Mesendoderm (in vitro differentiated cells): ENCODE results near the gene KPNB1.

Experiments used
- DNase-seq: peaks from one replicate; pipeline ENCODE4 v3.0.0; 2013
- H2AK5ac ChIP-seq: 2 replicates; pipeline ENCODE4 v1.6.1; 2013; ENCODE audit warnings: low read length, inconsistent platforms
- H2BK120ac ChIP-seq: 2 replicates; pipeline ENCODE4 v1.6.1; 2013; ENCODE audit warnings: low read depth, mild to moderate bottlenecking, low read length, moderate library complexity, mixed read lengths
- H2BK15ac ChIP-seq: replicated peaks from 2 replicates; pipeline ENCODE4 v1.6.1; 2013; ENCODE audit warnings: low read depth, mild to moderate bottlenecking, moderate library complexity
- H2BK5ac ChIP-seq: 2 replicates; pipeline ENCODE4 v1.6.1; 2013; ENCODE audit warnings: low read length, inconsistent platforms
- H3K18ac ChIP-seq: 2 replicates; pipeline ENCODE4 v1.6.1; 2013; ENCODE audit warnings: mild to moderate bottlenecking, low read length, mixed read lengths
- H3K23ac ChIP-seq: one replicate; pipeline ENCODE4 v1.6.1; 2013; ENCODE audit warnings: low read length
- H3K27ac ChIP-seq: 2 replicates; pipeline ENCODE4 v1.5.1; 2013; ENCODE audit warnings: low read depth, mild to moderate bottlenecking, inconsistent platforms, low read length, moderate library complexity
- H3K27me3 ChIP-seq: 2 replicates; pipeline ENCODE4 v1.6.1; 2013; ENCODE audit warnings: low read length, control low read depth, mild to moderate bottlenecking, inconsistent platforms; ENCODE audit not compliant: insufficient read depth, poor library complexity
- H3K36me3 ChIP-seq: 2 replicates; pipeline ENCODE4 v1.6.1; 2013; ENCODE audit warnings: low read length, inconsistent platforms; ENCODE audit not compliant: control insufficient read depth, insufficient read depth
- H3K4ac ChIP-seq: one replicate; pipeline ENCODE4 v1.6.1; 2013; ENCODE audit warnings: low read depth, mild to moderate bottlenecking, low read length, moderate library complexity
- H3K4me1 ChIP-seq: 2 replicates; pipeline ENCODE4 v1.6.1; 2013; ENCODE audit warnings: low read depth, low read length, inconsistent platforms; ENCODE audit not compliant: control insufficient read depth
- H3K4me2 ChIP-seq: 2 replicates; pipeline ENCODE4 v1.6.1; 2013; ENCODE audit warnings: low read length
- H3K4me3 ChIP-seq: 2 replicates; pipeline ENCODE4 v1.5.1; 2013; ENCODE audit warnings: mild to moderate bottlenecking, low read length
- H3K56ac ChIP-seq: one replicate; pipeline ENCODE4 v1.6.1; 2013; ENCODE audit warnings: low read length
- H3K79me1 ChIP-seq: 2 replicates; pipeline ENCODE4 v1.6.1; 2013; ENCODE audit warnings: low read length, inconsistent platforms
- H3K79me2 ChIP-seq: 2 replicates; pipeline ENCODE4 v1.6.1; 2013; ENCODE audit warnings: mild to moderate bottlenecking, low read length; ENCODE audit not compliant: control insufficient read depth, insufficient read depth
- H3K9ac ChIP-seq: 2 replicates; pipeline ENCODE4 v1.6.1; 2013; ENCODE audit warnings: low read length, inconsistent platforms
- H4K5ac ChIP-seq: one replicate; pipeline ENCODE4 v1.6.1; 2013; ENCODE audit warnings: low read length
- H4K8ac ChIP-seq: one replicate; pipeline ENCODE4 v1.6.1; 2013; ENCODE audit warnings: low read depth, mild to moderate bottlenecking, control low read depth, low read length, moderate library complexity
- WGBS: extraction: QIAGEN DNeasy Blood & Tissue Kit; methylation state at CpG from one replicate; pipeline ENCODE4 v1.1.7; 2013; ENCODE audit warnings: low lambda C conversion rate, missing lambda C conversion rate; ENCODE audit not compliant: insufficient coverage; ENCODE audit errors: extremely low coverage; 5-methylcytosine and 5-hydroxymethylcytosine counted together

Gene KPNB1

DNA sequence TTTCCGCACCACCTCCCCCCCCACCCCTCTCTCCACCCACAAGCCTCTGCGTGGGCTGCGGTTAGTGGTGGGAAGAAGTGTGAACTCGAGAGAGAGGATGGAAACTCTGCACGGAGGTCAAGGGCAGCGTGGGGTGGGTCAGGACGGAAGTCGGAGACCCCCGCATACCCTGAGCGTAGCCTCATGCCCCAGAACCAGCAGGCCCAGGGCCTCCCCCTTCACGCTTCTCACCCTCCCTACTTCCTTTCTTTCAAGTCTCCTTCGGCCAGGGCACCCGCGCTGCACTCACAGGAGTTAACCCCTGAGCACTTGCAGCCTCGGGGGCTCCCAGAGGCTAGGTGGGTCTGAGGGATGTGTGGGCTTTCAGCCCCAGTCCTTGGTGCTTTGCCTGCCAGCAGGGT is 53.5 kb downstream of the KPNB1 start:
- Histone ChIP-seq H3K4me2 (no peak overlapping the region), H2BK5ac (no peak overlapping the region), H4K5ac (no peak overlapping the region), H3K79me1 (no peaks in the 10 kb centered on the region), H3K4me3 (no peak overlapping the region), H3K27me3 (no peaks in the 10 kb centered on the region), H3K23ac (no peak overlapping the region), H3K56ac (no peak overlapping the region), H4K8ac (no peak overlapping the region), H3K79me2 (no peaks in the 10 kb centered on the region), H2BK120ac (no peak overlapping the region), H3K36me3 (no peaks in the 10 kb centered on the region), H3K9ac (no peak overlapping the region), H3K4me1 (peaks cover 20% of the 10 kb centered on the region), H3K18ac (no peak overlapping the region), H3K27ac (no peak overlapping the region), H2AK5ac (no peak overlapping the region), H2BK15ac (no peak overlapping the region), H3K4ac (no peak overlapping the region)
- WGBS, result no CpG with 5 or more reads among the region's 15 CpGs
- DNase-seq, result no peak

DNA sequence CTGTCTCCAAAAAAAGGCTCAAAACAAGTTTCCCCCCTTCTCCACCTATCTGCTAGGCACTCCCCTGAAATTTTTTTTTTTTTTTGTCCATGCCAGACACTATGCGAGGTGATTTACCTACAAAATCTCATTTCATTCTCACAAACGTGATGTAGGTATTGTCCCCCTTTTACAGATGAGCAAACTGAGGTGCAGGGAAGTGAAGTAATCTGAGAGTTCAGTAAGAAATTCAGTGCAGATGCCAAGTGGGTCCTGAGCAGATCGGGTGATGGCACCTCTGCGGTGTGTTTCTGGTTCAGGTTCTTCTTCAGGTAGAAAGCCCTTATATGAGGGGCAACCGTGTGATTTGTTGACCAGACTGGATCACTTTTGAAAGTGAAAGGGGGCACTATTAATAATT is 54.0 kb downstream of the KPNB1 start:
- H2AK5ac ChIP-seq, result no peak overlapping the region
- H3K79me2 ChIP-seq, result no peaks in the 10 kb centered on the region
- no peak overlapping the region for H3K9ac ChIP-seq
- no peak overlapping the region for H2BK15ac ChIP-seq
- H2BK5ac ChIP-seq, result no peak overlapping the region
- H3K56ac ChIP-seq, result no peak overlapping the region
- H3K36me3 ChIP-seq, result no peaks in the 10 kb centered on the region
- no peaks in the 10 kb centered on the region for H3K27me3 ChIP-seq
- DNase-seq, result no peak
- no peak overlapping the region for H3K4me3 ChIP-seq
- H3K4me2 ChIP-seq, result no peak overlapping the region
- H3K27ac ChIP-seq, result no peak overlapping the region
- H3K79me1 ChIP-seq, result no peaks in the 10 kb centered on the region
- no peak overlapping the region for H2BK120ac ChIP-seq
- no peak overlapping the region for H4K5ac ChIP-seq
- H3K23ac ChIP-seq, result no peak overlapping the region
- H3K4me1 ChIP-seq, result peaks cover 20% of the 10 kb centered on the region
- H4K8ac ChIP-seq, result no peak overlapping the region
- H3K4ac ChIP-seq, result no peak overlapping the region
- no peak overlapping the region for H3K18ac ChIP-seq
- no CpG with 5 or more reads among the region's 5 CpGs for WGBS

DNA sequence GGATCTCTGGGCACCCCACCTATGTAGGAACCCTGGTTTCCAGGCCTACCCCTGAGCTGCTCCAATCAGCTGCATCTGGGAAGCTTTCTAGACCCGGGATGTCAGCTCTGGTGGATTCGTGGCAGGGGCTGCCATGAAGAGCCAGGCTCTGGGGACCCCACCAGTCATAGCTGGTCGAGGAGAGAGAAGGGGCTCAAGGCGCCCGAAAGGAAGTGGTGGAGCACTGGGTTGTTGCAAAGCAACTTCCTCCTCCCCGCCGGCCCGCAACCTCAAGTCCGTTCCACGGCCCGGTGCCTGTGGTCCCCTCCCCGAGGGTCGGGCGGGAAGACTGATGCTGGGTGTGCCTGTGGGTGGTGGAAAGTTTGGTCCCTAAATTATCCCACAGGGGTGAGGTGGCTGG is 54.4 kb downstream of the KPNB1 start:
- no peak overlapping the region for H4K8ac ChIP-seq
- peaks cover 20% of the 10 kb centered on the region for H3K4me1 ChIP-seq
- H2BK120ac ChIP-seq, result no peak overlapping the region
- H3K27me3 ChIP-seq, result no peaks in the 10 kb centered on the region
- H3K56ac ChIP-seq, result peak overlapping the region; percentile 53
- H3K4me3 ChIP-seq, result no peak overlapping the region
- no peak overlapping the region for H3K18ac ChIP-seq
- H2BK5ac ChIP-seq, result no peak overlapping the region
- no peak for DNase-seq
- no peak overlapping the region for H3K4ac ChIP-seq
- H2AK5ac ChIP-seq, result no peak overlapping the region
- H3K36me3 ChIP-seq, result no peaks in the 10 kb centered on the region
- H3K4me2 ChIP-seq, result no peak overlapping the region
- no peaks in the 10 kb centered on the region for H3K79me2 ChIP-seq
- H3K23ac ChIP-seq, result no peak overlapping the region
- H3K27ac ChIP-seq, result no peak overlapping the region
- no CpG with 5 or more reads among the region's 14 CpGs for WGBS
- H3K79me1 ChIP-seq, result no peaks in the 10 kb centered on the region
- no peak overlapping the region for H2BK15ac ChIP-seq
- H4K5ac ChIP-seq, result no peak overlapping the region
- H3K9ac ChIP-seq, result no peak overlapping the region

DNA sequence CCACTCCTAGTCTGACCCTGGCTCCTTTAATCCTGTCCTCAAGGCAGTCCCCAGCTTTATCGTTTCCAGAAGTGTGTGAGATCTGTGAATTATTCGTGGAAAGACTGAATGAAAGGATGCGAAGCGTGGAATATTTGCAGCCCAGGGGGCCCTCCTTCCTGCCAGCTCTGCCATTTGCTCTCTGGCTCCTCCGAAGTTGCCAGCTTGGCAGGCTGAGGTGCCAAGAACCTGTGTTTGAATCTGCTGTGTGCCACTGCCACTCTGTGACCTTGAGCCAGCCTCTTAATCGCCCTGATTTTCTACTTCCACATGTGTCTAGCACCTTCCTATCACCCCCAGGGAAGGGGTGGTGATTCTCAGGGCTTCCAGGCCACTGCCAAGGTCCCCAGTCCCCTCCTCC is 55.0 kb downstream of the KPNB1 start:
- no peak overlapping the region for H3K23ac ChIP-seq
- no peaks in the 10 kb centered on the region for H3K27me3 ChIP-seq
- H3K79me2 ChIP-seq, result no peaks in the 10 kb centered on the region
- DNase-seq, result no peak
- no peak overlapping the region for H3K9ac ChIP-seq
- WGBS, result no CpG with 5 or more reads among the region's 6 CpGs
- H3K4me2 ChIP-seq, result no peak overlapping the region
- no peak overlapping the region for H3K27ac ChIP-seq
- peak overlapping the region; percentile 46 for H2BK5ac ChIP-seq
- no peak overlapping the region for H4K8ac ChIP-seq
- no peak overlapping the region for H3K18ac ChIP-seq
- H3K4me1 ChIP-seq, result peaks cover 20% of the 10 kb centered on the region
- no peak overlapping the region for H2BK15ac ChIP-seq
- no peaks in the 10 kb centered on the region for H3K36me3 ChIP-seq
- no peak overlapping the region for H3K4me3 ChIP-seq
- H3K56ac ChIP-seq, result peak overlapping the region; percentile 53
- no peaks in the 10 kb centered on the region for H3K79me1 ChIP-seq
- no peak overlapping the region for H4K5ac ChIP-seq
- no peak overlapping the region for H3K4ac ChIP-seq
- H2BK120ac ChIP-seq, result no peak overlapping the region
- peak overlapping the region; percentile 28 for H2AK5ac ChIP-seq

DNA sequence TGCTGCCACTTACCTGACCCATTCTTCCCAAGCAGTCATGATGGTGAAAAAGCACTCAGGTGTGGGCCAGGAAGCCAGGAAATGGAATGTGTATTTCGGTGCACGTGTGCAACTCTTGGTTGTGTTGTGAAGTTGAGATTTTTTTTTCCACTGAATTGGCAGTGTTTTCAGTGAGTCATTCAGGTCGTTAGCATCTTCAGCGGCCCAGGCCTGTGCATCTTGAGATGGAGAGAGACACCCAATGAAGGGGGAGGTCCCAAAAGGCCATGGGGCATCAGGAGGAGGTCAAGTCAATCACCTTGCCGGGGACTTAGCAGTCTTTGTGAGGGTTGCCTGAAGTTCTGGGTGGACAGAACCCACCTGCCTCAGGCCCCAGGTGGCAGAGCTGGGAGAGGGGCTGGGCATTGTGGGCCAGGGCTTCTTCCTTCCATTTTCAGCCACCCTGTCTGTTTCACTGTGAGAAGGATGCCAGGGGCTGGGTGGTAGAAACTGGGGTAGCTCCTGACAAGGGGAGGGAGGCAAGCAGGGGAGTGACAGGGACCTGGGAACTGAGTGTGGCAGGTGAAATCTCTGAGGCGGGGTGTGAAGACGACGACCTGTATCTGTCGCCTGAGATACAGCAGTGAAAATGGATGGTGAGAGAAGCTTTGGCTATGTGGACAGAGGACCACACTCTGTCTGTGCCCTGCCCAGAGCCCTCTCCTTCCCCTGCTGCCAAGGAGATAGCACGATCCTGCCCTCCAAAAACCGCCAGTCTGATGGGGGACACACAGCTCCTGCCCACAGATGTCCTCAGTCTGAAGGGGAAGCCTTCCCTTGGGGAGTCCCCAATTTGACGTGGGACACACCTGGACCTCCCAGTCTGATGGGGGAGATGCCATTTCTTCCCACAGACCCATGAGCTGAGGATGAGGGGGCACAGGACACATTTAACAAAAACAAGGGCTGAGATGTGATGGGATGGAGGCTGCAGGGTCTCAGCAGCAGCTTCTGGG is 56.1 kb downstream of the KPNB1 start:
- H3K4me3 ChIP-seq, result no peak overlapping the region
- no peaks in the 10 kb centered on the region for H3K36me3 ChIP-seq
- no peak overlapping the region for H3K27ac ChIP-seq

More for the DNA sequence above, 56.1 kb downstream of the KPNB1 start:
- Histone ChIP-seq H3K18ac (no peak overlapping the region), H3K4ac (no peak overlapping the region), H3K79me2 (no peaks in the 10 kb centered on the region), H3K4me2 (no peak overlapping the region), H3K79me1 (no peaks in the 10 kb centered on the region), H3K23ac (peak overlapping the region; percentile 51), H2BK15ac (no peak overlapping the region), H3K56ac (peak overlapping the region; percentile 51), H4K8ac (no peak overlapping the region), H2AK5ac (peak overlapping the region; percentile 46), H2BK120ac (no peak overlapping the region), H3K9ac (peak overlapping the region; percentile 12), H2BK5ac (peak overlapping the region; percentile 40), H4K5ac (no peak overlapping the region), H3K27me3 (no peaks in the 10 kb centered on the region), H3K4me1 (peaks cover 20% of the 10 kb centered on the region)
- DNase-seq, result no peak
- no CpG with 5 or more reads among the region's 12 CpGs for WGBS
